Activated naive CD8-positive, alpha-beta T cell treated with anti-CD3 and anti-CD28 coated beads for 36 hours (primary cell): ENCODE results near the gene ARHGAP44. TPM values are rescaled to one million over a fixed set of nuclear protein-coding genes. Genes with fewer than 3 reads are reported as not detected.

ENCODE experiments used
- DNase-seq: peaks from one replicate; pipeline ENCODE4 v3.0.0; 2021
- H3K27ac Mint-ChIP-seq: one replicate; pipeline ENCODE4 v1.8.0; 2022; ENCODE audit warnings: mild to moderate bottlenecking, moderate library complexity, mixed read lengths
- H3K27me3 Mint-ChIP-seq: one replicate; pipeline ENCODE4 v1.8.0; 2022; ENCODE audit warnings: mild to moderate bottlenecking, mixed read lengths
- H3K36me3 Mint-ChIP-seq: one replicate; pipeline ENCODE4 v1.8.0; 2021; ENCODE audit warnings: mild to moderate bottlenecking, mixed read lengths
- H3K4me1 Mint-ChIP-seq: one replicate; pipeline ENCODE4 v1.8.0; 2021; ENCODE audit warnings: mixed read lengths
- H3K4me3 Mint-ChIP-seq: one replicate; pipeline ENCODE4 v1.8.0; 2022; ENCODE audit warnings: mild to moderate bottlenecking, moderate library complexity, mixed read lengths
- H3K9me3 Mint-ChIP-seq: one replicate; pipeline ENCODE4 v1.8.0; 2022; ENCODE audit warnings: mixed read lengths
- total RNA-seq, 2 experiments: library from RNA; stranded (reverse); gene quantifications; one replicate each; pipeline ENCODE4 v1.2.3, GENCODE V29; 2021

The ARHGAP44 gene
- total RNA-seq, 2 experiments from 2014 or later = 0.16 to 0.29 TPM

DNA sequence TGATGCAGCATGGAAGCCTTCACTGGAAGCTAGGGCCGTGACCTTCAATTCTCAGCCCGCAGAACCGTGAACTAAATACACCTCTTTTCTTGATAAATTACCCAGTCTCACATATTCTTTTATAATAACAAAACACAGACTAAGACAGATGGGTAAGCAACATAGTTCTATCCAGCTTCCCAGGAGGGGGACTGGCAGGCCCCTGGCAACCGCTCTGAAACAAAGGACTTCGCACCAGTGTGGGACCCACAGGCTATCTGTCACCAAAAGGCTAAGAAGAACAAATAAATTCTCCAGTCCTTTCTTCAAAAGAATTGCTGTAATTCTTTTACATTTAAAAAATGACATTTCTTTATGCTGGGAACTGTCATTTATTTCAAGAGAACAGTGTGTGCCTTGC is 209.6 kb downstream of the ARHGAP44 start:
- H3K27ac Mint-ChIP-seq = no peak overlapping the region
- no peak overlapping the region for H3K4me3 Mint-ChIP-seq
- peaks cover 9% of the 10 kb centered on the region for H3K36me3 Mint-ChIP-seq
- peaks cover 2% of the 10 kb centered on the region for H3K4me1 Mint-ChIP-seq
- DNase-seq = no peak
- no peaks in the 10 kb centered on the region for H3K9me3 Mint-ChIP-seq
- H3K27me3 Mint-ChIP-seq = no peaks in the 10 kb centered on the region

DNA sequence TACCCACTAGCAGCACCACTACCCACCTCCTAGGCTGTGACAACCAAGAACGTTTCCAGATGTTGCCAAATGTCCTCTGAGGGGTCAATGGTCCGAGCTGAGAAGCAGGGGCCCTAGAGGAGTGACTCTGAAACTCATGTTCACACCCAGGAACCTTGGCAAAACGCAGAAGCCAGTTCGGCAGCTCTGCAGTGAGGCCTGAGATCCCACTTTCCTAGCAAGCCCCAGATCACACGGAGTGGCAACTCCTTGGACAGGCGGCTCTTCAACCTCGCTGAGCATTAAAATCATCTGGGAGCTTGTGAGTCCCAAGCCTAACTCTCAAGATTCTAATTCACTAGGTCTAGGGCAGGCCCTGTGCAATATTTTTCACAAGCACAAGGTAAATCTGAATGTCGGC is 211.3 kb downstream of the ARHGAP44 start:
- H3K4me1 Mint-ChIP-seq = peaks cover 2% of the 10 kb centered on the region
- H3K27ac Mint-ChIP-seq = no peak overlapping the region
- no peaks in the 10 kb centered on the region for H3K9me3 Mint-ChIP-seq
- DNase-seq = no peak
- no peaks in the 10 kb centered on the region for H3K27me3 Mint-ChIP-seq
- no peak overlapping the region for H3K4me3 Mint-ChIP-seq
- H3K36me3 Mint-ChIP-seq = peaks cover 7% of the 10 kb centered on the region

DNA sequence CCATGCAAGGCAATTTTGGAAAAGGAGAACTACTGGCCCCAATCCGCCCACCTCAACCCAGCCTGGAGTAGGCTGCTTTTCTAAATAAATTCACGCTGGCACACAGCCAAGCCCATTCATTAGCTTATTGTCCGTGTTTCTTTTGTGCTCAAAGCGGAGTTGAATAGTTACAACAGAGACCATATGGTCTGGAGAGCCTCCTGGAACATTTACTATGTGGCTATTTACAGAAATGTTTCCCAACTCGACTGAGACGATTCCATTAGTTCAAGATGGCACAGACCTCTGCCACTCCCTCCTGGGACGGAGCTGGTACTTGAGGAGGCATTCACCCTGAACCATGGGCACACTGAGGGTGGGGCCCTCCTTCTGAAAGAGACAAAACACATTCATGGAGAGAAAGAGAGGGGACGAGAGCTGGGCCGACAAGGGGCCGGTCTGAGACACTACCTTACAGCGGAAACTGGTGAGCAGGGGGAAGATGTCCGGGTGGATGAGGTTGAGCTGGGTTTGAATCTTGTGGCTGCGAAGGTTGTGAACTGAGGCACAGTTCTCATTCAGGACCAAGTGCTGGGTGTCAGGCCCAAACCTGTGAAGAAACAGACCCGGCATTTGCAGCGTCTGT is 212.8 kb downstream of the ARHGAP44 start:
- Mint-ChIP-seq H3K4me3 (no peak overlapping the region), H3K36me3 (peaks cover 9% of the 10 kb centered on the region), H3K27me3 (no peaks in the 10 kb centered on the region), H3K9me3 (no peaks in the 10 kb centered on the region), H3K4me1 (peaks cover 3% of the 10 kb centered on the region), H3K27ac (no peak overlapping the region)
- no peak for DNase-seq

DNA sequence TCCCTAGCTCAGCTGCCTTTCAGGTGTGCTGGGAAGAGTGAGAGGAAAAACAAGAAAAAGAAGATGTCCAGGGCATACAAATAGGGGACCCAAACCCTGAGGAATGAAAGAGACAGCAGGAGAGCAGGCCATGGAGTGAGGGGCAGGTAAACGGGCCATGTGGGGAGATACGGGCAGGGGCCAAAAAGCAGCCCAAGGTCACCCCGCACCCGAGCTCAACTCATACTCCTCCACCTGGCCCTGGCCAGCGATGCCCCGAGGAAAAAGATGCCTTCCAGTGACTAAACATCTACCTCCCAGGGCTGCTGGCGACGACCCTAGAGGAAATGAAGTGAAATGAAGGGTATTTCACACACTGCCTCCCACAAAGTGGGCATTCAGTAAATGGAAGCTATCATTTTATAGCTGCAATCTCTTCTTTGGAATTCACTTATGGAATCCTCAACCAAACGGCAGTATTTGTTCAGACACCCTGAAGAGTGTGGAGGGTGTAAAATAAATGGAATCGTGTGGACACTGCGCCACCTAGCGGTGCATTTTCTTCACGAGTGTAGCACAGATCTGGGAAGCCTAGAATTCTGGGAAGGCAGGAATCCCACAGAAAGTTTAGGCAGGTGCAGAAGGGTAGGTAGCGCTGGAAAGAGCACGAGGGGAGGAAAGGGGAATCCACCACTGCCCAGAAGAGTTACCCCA is 213.6 kb downstream of the ARHGAP44 start:
- H3K4me3 Mint-ChIP-seq = no peak overlapping the region
- no peaks in the 10 kb centered on the region for H3K9me3 Mint-ChIP-seq
- peak; percentile 26 for DNase-seq
- peaks cover 3% of the 10 kb centered on the region for H3K4me1 Mint-ChIP-seq
- H3K36me3 Mint-ChIP-seq = peaks cover 9% of the 10 kb centered on the region
- H3K27me3 Mint-ChIP-seq = no peaks in the 10 kb centered on the region
- H3K27ac Mint-ChIP-seq = no peak overlapping the region

GRCh38 chr17:13003454-13003851 is 214.2 kb downstream of the ARHGAP44 start:
- Mint-ChIP-seq H3K27ac (no peak overlapping the region), H3K27me3 (no peaks in the 10 kb centered on the region), H3K36me3 (peaks cover 7% of the 10 kb centered on the region), H3K4me3 (no peak overlapping the region), H3K9me3 (no peaks in the 10 kb centered on the region), H3K4me1 (peaks cover 3% of the 10 kb centered on the region)
- DNase-seq = no peak

GRCh38 chr17:13003927-13004326 is 214.6 kb downstream of the ARHGAP44 start:
- Mint-ChIP-seq H3K4me1 (peaks cover 3% of the 10 kb centered on the region), H3K9me3 (no peaks in the 10 kb centered on the region), H3K36me3 (peaks cover 11% of the 10 kb centered on the region), H3K27ac (no peak overlapping the region), H3K27me3 (no peaks in the 10 kb centered on the region), H3K4me3 (no peak overlapping the region)
- no peak for DNase-seq

DNA sequence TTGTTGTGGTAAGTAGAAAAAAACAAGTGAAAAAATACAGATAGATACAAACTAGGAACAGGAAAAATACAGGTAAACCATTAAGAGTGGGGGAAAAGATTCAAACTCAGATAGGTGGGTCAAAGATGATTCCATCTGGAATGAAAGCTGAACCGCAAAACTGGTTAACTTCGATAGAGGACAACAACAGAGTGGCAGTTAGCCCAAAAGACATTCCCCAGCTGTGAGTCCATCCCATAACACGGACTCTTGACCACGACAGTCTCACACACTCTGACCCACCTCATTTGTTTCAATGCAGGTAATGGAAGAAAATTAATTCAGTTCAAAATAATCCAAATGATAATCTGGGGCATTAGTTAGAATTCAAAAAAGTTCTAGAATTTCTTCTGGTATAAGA is 215.0 kb downstream of the ARHGAP44 start:
- H3K27ac Mint-ChIP-seq = no peak overlapping the region
- DNase-seq = no peak
- H3K4me1 Mint-ChIP-seq = peaks cover 3% of the 10 kb centered on the region
- H3K4me3 Mint-ChIP-seq = no peak overlapping the region
- no peaks in the 10 kb centered on the region for H3K9me3 Mint-ChIP-seq
- H3K36me3 Mint-ChIP-seq = peaks cover 11% of the 10 kb centered on the region
- H3K27me3 Mint-ChIP-seq = no peaks in the 10 kb centered on the region

- no peak overlapping the region for H3K4me3 Mint-ChIP-seq
- H3K27me3 Mint-ChIP-seq = no peaks in the 10 kb centered on the region
- DNase-seq = no peak
- no peaks in the 10 kb centered on the region for H3K9me3 Mint-ChIP-seq
- no peak overlapping the region for H3K27ac Mint-ChIP-seq
- H3K36me3 Mint-ChIP-seq = peaks cover 15% of the 10 kb centered on the region
- H3K4me1 Mint-ChIP-seq = peaks cover 5% of the 10 kb centered on the region
Measured at GRCh38 chr17:13005530-13005929, 216.2 kb downstream of the ARHGAP44 start.

GRCh38 chr17:13008461-13008860 is 219.2 kb downstream of the ARHGAP44 start:
- Mint-ChIP-seq H3K9me3 (no peaks in the 10 kb centered on the region), H3K36me3 (peaks cover 22% of the 10 kb centered on the region), H3K27ac (no peak overlapping the region), H3K4me1 (peaks cover 7% of the 10 kb centered on the region), H3K4me3 (no peak overlapping the region), H3K27me3 (no peaks in the 10 kb centered on the region)
- no peak for DNase-seq

DNA sequence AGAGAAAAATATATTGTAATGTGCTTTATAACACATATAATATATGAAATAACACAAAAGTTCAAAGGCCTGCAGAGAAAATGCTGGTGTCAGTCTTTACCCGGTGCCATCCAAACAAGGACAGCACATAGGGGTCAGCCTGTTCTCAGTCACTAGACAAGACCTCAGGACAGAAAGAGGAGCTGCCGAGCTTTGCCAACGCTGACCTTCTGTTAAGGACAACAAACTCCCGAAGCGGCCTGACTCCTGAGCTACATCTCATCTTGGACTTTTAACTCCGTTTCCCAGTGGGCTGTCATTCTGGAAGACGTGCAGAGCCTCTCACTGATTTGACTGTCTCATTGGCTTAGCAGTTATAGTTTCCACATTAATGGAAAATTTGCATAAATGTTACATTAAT is 221.7 kb downstream of the ARHGAP44 start:
- Mint-ChIP-seq H3K27me3 (no peaks in the 10 kb centered on the region), H3K9me3 (no peaks in the 10 kb centered on the region), H3K27ac (no peak overlapping the region), H3K36me3 (peaks cover 25% of the 10 kb centered on the region), H3K4me3 (no peak overlapping the region), H3K4me1 (peaks cover 7% of the 10 kb centered on the region)
- DNase-seq = no peak

DNA sequence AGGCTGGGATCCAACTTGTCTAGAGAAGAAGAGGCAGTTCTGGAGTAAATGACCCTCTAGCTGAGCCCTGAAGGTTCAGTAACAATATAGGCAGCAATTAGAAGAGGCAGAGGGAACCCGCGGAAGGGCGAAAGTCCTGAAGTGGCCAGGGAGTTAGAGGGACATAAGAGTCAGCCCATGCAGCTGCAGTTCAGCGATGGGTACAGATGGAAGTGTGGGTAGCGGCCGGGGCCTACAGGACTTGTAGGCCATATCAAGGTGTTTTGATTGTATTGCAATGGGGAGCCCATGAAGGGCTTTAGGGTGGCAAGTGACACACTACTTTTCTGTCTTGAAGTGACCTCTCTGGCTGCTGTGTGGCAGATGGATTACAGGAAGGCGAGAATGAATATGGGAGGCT is 225.5 kb downstream of the ARHGAP44 start:
- Mint-ChIP-seq H3K9me3 (no peaks in the 10 kb centered on the region), H3K36me3 (peaks cover 31% of the 10 kb centered on the region), H3K4me1 (peaks cover 19% of the 10 kb centered on the region), H3K27me3 (no peaks in the 10 kb centered on the region), H3K4me3 (no peak overlapping the region), H3K27ac (peak overlapping the region; percentile 46)
- no peak for DNase-seq

GRCh38 chr17:13016881-13017654 is 227.8 kb downstream of the ARHGAP44 start:
- H3K4me3 Mint-ChIP-seq = peak overlapping the region; percentile 94
- no peaks in the 10 kb centered on the region for H3K27me3 Mint-ChIP-seq
- H3K36me3 Mint-ChIP-seq = peaks cover 21% of the 10 kb centered on the region
- DNase-seq = no peak
- H3K27ac Mint-ChIP-seq = peak overlapping the region; percentile 95
- H3K4me1 Mint-ChIP-seq = peaks cover 16% of the 10 kb centered on the region
- H3K9me3 Mint-ChIP-seq = no peaks in the 10 kb centered on the region

DNA sequence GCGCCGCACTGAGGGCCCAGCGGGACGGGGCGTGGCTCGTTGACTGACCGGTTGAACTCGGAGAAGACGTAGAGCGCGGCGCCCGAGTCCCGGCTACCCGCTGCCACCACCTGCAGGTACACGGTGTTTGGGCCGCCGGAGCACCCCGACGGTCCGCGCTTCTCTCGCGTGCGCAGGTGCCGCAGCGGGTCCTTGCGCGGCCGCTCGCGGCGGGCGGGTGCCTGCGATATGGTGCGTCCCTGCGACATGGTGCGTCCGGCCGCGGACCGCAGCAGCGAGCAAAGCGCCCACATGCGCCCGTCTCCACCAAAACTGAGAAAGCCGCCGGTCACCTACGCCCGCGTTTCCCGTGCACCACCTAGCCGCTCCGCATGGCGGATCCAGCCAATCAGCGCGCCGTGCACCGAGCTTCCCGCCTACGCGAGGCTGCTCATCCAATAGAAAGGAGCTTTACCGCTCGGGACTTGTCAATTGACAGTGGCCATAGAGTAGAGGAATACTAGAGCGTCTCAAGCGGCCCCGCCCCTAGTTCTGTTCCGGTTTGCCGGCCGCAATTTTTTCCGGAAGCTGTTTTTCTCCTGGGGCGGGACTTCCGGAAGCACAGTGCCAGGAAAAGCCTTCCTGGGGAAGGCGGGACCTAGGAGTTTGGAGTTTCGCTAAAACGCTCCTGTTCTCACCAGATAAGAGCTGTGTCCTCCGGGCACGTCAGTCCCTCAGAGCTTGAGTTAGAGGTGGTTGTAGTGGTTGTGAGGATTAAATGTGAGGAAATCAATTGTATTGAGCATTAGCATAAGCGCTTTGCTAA is 228.6 kb downstream of the ARHGAP44 start, which contains the start of gene ELAC2:
Gene ELAC2, minus strand, starts transcription at position 373 of the 805 bp plus-strand sequence. Its CDS starts 80 bp downstream, at position 293.
- Mint-ChIP-seq H3K27ac (peak within 1 kb of the TSS; percentile 95), H3K9me3 (no peaks in the 10 kb centered on the region), H3K4me1 (peaks cover 16% of the 10 kb centered on the region), H3K36me3 (peaks cover 19% of the 10 kb centered on the region), H3K27me3 (no peaks in the 10 kb centered on the region), H3K4me3 (peak within 1 kb of the TSS; percentile 94)
- DNase-seq = peak; percentile 96

GRCh38 chr17:13024016-13024415 is 234.7 kb downstream of the ARHGAP44 start:
- DNase-seq = no peak
- H3K4me3 Mint-ChIP-seq = no peak overlapping the region
- H3K27ac Mint-ChIP-seq = no peak overlapping the region
- no peaks in the 10 kb centered on the region for H3K36me3 Mint-ChIP-seq
- H3K27me3 Mint-ChIP-seq = peaks cover 4% of the 10 kb centered on the region
- H3K4me1 Mint-ChIP-seq = peaks cover 3% of the 10 kb centered on the region
- H3K9me3 Mint-ChIP-seq = no peaks in the 10 kb centered on the region
